22Rv1 (cell line): ENCODE data around the gene KLHL2.

Source experiments
- CTCF ChIP-seq: fragments of 450-650 bp; IDR thresholded peaks from 2 replicates; pipeline ENCODE4 v1.5.1; 2017; ENCODE audit warnings: mild to moderate bottlenecking
- ZFX ChIP-seq: fragments of 450-650 bp; IDR thresholded peaks from 2 replicates; pipeline ENCODE4 v1.6.1; 2017; ENCODE audit warnings: antibody characterized with exemption, borderline replicate concordance

- no peak for TF ChIP-seq CTCF
- no peak for TF ChIP-seq ZFX
Measured at GRCh38 chr4:165301833-165302232, 94.5 kb downstream of the KLHL2 start.
